ENCODE results near the gene WDR33. TPM values are rescaled to one million over a fixed set of nuclear protein-coding genes. Genes with fewer than 3 reads are reported as not detected.
A peak's percentile ranks its signal among the peaks of the same experiment; 100 is the strongest.

Gene WDR33
- total and polyA plus RNA-seq, 2 of the 13 experiments (the other 11 are each of a cell fraction or from before 2014, with no cell fraction given): 54.9 to 78.2 TPM

- peaks cover 4 to 65% of the 10 kb centered on the region in 2 experiments for H3K27me3 ChIP-seq (ENCODE audit: control insufficient read depth in 1 of 2, insufficient read depth in 2 of 2, low read length in 2 of 2)
- H3K27ac ChIP-seq (ENCODE audit: extremely low read length, insufficient read depth, low read length): no peak overlapping the region
- FAIRE-seq (no peak), DNase-seq (ENCODE audit: low spot score) (no peak), ATAC-seq (no peak)
- H3K4me3 ChIP-seq (replicated peaks in 1 of 3; ENCODE audit: insufficient read depth in 1 of 3, low read depth in 2 of 3, low read length in 3 of 3): no peak overlapping the region
- no peaks in the 10 kb centered on the region for H3K9me3 ChIP-seq (ENCODE audit: low read length)
- CTCF ChIA-PET (ENCODE audit: low intra/inter-chr PET ratio, low total read pairs): no interaction called here
- no peaks in the 10 kb centered on the region for H4K20me1 ChIP-seq (ENCODE audit: insufficient read depth, low read length)
- peaks cover 14% of the 10 kb centered on the region for H3K4me1 ChIP-seq (ENCODE audit: insufficient read depth, low read length)
- H3K4me2 ChIP-seq (ENCODE audit: low read depth, low read length): no peak overlapping the region
- no peaks in the 10 kb centered on the region for H3K36me3 ChIP-seq (replicated peaks in 1 of 2; ENCODE audit: control insufficient read depth in 1 of 2, insufficient read depth in 2 of 2, low read length in 2 of 2)
- peak; percentile 36; the same call in 1 of the 2 replicates for TF ChIP-seq CEBPG (CRISPR knock-in tag; IDR thresholded peaks at IDR 0.05)
- peak in 1 of 2 experiments; percentile 70; a peak in 2 of 4 replicates for TF ChIP-seq ATF4 (CRISPR knock-in tag; IDR thresholded peaks at IDR 0.05)
- TF ChIP-seq CEBPB (IDR thresholded peaks at IDR 0.05; ENCODE audit: borderline replicate concordance, low read depth, low read length): peak; percentile 90
- TF ChIP-seq MTA1 (CRISPR knock-in tag; IDR thresholded peaks at IDR 0.05; ENCODE audit: borderline replicate concordance): 0 out of 2 replicates have a peak, but pooled peaks have one; percentile 22
- no peak for TF ChIP-seq ARID4A (CRISPR knock-in tag; IDR thresholded peaks at IDR 0.05; ENCODE audit: borderline replicate concordance)
- TF ChIP-seq, protein P1, sequence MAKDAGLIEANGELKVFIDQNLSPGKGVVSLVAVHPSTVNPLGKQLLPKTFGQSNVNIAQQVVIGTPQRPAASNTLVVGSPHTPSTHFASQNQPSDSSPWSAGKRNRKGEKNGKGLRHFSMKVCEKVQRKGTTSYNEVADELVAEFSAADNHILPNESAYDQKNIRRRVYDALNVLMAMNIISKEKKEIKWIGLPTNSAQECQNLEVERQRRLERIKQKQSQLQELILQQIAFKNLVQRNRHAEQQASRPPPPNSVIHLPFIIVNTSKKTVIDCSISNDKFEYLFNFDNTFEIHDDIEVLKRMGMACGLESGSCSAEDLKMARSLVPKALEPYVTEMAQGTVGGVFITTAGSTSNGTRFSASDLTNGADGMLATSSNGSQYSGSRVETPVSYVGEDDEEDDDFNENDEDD (CRISPR knock-in tag; IDR thresholded peaks at IDR 0.05; ENCODE audit: borderline replicate concordance): no peak
- POLR2A ChIA-PET: no interaction called here
- in situ Hi-C loops (cut with HindIII; ENCODE audit: extremely low pct_ligation_motif_present, low pct_unique_long_range_greater_than_20kb) (no loop called here), intact Hi-C loops (cut with micrococcal nuclease; ENCODE audit: unreplicated experiment) (no loop called here)
- no TSS peak for BruUV-seq (replicated peaks)
- H2AFZ ChIP-seq (ENCODE audit: low read length): no peak overlapping the region
- H3K79me2 ChIP-seq (ENCODE audit: insufficient read depth, low read length): no peaks in the 10 kb centered on the region
- 52% methylated on average over 18 of the region's 20 CpGs for WGBS (ENCODE audit: low lambda C conversion rate)
- no peak overlapping the region for H3K9ac ChIP-seq (ENCODE audit: insufficient read depth, low read depth, low read length)
Measured at GRCh38 chr2:127658641-127659407, 152.1 kb downstream of the WDR33 start.
